GM21786 (cell line): ENCODE results near the gene ERFE.

Experiments
- ATAC-seq: cut with Tn5 transposase; IDR thresholded peaks from one replicate; pipeline ENCODE4 v1.9.1; 2021; ENCODE audit not compliant: unreplicated experiment

The ERFE gene

DNA sequence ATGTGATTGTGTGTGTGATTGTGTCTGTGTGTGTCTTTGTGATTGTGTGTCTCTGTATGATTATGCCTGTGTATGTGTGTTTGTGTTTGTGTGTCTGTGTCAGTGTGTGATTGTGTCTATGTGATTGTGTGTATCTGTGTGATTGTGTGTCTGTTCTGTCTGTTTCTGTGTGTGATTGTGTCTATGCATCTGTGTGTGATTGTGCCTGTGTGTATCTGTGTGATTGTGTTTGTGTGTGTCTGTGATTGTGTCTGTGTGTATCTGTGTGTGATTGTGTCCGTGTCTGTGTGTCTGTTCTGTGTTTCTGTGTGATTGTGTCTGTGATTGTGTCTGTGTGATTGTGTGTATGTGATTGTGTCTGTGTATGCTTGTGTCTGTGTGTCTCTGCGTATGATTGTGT is 32.4 kb upstream of the ERFE start:
- no peak for ATAC-seq

DNA sequence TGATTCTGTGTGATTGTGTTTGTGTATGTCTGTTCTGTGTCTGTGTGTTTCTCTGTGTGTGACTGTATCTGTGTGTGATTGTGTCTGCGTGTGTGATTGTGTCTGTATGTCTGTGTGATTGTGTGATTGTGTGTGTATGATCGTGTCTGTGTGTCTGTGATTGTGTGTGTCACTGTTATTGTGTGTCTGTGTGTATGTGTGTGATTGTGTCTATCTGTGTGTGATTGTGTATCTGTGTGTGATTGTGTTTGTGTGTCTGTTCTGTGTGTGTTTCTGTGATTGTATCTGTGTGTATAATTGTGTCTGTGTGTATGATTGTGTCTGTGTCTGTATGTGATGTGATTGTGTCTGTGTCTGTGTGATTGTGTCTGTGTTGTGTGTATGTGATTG is 32.0 kb upstream of the ERFE start:
- ATAC-seq = no peak

DNA sequence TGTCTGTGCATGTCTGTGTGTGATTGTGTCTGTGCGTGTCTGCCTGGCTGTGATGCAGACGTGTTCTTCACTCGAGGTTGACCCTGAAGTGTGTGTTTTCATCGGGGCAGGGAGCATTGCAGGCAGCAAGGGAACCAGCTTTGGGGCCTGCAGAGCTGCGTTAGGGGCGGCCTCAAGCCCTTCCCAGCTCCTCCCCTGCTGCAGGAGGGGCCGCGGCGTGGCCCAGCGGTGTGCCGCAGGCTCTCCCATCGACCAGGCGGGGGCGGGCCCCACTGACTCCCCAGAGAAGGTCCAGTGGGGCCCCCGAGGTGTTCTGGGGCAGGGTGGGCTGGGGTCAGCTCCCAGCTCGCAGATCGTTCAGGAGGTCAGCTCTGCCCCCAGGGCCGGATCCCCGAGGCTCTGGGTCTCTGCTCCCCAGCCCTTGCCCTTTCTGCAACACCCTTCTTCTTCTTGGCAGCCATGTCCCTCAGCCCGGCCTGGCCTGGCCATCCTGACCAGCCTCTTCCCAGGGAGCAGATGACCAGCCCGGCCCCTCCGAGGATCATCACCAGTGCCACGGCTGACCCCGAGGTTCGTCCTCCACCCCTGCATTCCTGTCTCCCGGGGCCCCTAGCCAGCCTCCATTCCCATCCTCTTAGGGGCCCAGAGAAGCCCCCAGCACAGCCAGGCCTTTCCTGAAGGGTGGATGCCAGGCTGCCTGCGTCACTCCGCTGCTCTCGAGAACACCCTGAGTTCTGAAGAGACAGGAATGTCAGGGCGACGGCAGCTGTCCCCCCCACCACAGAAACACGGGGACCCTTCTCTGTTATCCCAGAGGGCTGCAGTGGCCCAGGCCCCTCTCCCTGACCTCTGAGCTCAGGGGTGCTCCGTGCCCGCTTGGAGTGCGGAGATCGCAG is 31.4 kb upstream of the ERFE start:
- no peak for ATAC-seq

DNA sequence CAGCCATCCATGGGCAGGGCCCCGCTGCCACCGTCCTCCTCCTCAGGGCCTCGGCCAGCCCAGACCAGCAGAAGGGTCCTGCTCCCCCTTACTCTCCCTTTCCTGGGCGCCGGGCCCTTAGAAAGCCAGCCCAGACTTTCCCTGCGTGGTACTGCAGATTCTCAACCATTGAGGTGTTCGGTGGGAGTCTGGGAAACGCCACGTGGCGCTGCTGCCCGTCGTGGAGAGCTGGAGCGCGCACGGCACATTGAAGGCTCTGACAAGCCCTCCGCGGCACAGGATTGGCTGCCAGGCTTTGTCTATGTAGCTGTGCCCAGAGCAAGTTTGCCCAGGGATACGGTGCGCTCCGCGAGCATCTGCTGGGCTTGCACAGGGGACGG is 30.7 kb upstream of the ERFE start:
- ATAC-seq = no peak

DNA sequence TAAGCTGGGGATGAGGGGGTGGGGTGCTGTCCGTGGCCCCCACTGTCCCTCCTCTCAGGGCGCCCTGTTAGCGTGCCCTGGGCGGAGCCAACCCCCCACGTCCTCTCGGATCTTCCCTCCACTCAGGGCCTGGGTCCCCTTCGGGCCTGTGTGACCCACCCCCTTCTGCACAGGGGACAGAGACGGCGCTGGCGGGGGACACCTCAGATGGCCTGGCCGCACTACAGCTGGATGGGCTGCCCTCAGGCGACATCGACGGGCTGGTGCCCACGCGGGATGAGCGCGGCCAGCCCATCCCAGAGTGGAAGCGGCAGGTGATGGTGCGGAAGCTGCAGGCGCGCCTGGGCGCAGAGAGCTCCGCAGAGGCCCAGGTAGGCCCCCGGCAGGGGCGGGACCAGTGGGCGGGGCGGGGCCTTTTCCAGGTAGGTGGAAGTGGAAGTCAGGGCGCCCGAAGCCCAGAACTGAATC is 30.2 kb upstream of the ERFE start:
- ATAC-seq = no peak

DNA sequence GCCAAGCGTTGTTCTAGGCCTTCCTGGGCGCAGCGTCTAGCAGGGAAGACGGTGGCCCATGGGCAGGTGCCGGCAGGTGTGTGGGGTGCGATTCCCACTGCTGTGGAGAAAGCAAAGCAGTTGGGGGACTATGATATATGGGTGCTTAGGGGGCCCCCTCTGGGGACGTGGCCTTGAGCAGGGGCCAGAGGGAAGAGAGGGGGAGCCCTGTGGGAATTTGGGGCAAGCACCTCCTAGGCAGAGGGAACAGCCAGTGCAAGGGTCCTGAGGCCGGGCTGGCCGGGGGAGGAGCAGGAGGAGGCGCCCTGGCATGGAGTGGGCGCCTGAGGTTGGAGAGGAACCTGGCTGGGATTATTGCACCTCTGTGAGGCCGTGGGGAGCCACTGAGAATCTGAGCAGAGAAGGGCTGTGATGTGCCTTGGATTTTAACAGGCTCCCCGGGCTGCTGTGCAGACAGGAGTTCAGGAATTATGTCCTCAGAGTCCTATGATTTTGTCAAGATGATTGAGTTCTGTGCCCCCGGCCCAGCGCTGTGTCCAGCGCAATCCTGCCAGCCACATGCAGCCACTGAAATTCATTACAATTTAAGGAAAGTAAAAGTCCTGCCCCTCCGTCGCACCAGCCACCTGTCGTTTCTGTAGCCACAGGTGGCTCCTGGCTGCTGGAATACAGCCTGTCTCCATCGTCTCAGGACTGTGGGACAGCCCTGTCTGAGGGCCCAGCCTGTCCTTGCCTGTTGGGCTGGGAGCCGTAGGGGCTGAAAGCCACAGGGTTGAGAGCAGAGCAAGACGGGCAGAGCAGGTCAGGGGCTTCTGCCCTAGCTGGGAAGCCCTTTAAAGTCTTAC is 29.4 kb upstream of the ERFE start:
- no peak for ATAC-seq

DNA sequence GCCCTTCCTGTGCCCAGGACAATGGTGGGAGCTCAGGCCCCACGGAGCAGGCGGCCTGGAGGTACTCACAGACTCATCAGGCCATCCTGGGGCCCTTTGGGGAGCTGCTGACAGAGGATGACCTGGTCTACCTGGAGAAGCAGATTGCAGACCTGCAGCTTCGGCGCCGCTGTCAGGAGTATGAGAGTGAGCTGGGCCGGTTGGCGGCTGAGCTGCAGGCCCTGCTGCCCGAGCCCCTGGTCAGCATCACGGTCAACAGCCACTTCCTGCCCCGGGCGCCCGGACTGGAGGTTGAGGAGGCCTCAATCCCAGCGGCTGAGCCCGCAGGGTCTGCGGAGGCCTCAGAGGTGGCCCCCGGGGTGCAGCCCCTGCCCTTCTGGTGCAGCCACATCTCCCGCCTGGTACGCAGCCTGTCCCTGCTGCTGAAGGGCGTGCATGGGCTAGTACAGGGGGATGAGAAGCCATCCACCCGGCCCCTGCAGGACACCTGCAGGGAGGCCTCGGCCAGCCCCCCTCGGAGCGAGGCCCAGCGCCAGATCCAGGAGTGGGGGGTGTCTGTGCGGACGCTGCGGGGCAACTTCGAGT is 28.6 kb upstream of the ERFE start:
- ATAC-seq = no peak

DNA sequence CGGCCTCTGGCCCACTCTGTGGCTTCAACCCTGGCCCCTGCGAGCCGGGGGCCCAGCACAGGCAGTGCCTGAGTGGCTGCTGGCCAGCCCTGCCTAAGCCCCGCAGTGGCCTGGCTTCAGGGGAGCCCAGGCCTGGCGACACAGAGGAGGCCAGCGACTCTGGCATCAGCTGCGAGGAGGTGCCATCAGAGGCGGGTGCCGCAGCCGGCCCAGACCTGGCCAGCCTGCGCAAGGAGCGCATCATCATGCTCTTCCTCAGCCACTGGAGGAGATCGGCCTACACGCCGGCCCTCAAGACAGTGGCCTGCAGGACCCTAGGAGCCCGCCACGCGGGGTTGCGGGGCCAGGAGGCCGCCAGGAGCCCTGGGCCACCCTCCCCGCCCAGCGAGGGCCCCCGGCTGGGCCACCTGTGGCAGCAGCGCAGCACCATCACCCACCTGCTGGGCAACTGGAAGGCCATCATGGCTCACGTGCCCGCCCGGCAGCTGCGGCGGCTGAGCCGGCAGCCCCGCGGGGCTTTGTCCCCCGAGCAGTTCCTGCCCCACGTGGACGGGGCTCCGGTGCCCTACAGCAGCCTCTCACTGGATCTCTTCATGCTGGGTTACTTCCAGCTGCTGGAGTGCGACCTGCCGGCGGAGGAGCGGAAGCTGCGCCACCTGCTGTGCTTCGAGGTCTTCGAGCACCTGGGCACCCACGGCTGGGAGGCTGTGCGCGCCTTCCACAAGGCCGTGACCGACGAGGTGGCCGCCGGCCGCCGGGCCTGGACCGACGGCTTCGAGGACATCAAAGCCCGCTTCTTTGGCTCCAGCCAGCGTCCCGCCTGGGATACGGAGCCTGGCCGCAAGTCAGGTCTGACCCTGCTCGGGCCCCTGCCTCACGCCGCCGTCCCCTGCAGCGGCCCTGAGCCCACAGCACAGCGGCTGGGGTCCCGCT is 27.8 kb upstream of the ERFE start:
- no peak for ATAC-seq

DNA sequence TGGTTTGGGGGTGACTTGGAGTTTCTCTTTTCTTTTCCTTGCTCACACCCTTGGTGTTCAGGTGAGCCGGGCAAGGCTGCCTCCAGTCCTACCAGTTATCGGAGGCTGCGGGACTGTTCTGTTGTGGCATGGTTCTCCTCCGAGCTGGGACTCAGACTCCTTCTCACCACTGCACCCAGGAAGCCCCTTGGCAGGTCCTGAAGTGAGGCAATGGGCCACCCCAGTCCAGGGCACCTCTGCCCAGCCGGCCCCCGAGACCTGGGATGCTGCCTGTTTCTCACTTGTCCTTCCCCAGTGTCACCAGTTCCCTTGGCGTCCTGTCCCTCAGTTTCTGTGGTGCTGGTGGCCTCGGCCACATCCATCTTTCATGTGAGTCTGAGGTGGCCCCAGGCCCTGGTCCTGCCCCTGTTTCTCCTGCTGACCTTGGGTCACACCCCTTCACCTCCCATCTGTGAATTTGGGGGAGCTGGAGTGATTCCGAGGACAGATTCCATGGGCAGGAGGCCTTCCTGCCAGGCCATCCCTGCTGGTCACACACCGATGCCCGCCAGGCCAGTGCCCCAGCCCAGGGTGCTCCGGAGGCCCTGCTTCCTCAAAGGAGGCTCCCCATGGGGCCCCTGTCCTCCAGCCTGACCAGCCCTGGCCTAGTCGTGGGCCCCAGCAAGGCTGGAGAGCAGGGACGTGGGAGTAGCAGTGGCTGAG is 26.9 kb upstream of the ERFE start:
- ATAC-seq = no peak

DNA sequence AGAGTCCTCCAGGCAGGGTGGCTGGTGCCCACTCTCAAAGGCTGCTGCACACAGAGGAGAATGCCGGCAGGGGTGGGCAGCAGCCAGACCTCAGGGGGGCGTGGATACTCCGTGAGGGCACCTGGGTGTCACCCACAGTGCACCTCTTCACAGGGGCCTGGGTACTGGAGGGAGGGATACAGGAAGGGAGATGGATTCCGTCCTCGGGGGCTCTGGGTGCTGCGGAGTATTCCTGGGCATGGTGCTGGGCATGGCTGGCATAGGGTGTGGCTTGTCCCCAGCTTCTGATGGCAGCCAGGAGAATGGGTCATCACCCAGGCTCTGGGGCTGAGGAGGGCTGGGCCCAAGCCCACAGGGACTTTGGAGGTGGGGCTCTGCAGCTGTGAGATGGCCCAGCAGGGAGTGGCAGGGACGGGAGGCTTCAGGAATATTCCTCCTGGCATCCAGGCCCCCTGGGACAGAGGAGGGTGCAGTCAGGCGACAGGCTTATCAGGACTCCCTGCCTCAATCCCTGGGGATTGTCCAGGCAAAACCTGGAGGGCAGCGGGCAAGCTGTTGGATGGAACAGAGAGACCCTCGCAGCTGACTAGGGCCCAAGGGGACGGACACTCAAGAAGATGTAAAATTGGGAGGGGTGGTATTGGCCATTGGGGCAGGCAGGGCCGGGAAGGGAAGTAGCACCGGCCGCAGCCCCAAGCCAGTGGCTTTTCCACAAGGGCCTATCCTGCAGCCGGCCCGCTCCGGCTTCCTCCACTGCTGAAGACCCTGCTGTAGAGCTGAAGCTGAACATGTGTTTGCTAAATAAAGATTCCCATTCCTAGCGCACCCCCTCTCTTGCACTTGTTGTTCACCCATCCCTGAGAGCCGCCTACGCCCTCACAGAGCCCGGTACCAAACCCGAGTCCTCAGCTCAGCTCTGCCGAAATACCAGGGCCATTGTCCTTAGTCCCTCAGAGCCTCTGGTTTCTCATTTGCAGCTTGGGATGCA is 26.0 kb upstream of the ERFE start:
- ATAC-seq = no peak

DNA sequence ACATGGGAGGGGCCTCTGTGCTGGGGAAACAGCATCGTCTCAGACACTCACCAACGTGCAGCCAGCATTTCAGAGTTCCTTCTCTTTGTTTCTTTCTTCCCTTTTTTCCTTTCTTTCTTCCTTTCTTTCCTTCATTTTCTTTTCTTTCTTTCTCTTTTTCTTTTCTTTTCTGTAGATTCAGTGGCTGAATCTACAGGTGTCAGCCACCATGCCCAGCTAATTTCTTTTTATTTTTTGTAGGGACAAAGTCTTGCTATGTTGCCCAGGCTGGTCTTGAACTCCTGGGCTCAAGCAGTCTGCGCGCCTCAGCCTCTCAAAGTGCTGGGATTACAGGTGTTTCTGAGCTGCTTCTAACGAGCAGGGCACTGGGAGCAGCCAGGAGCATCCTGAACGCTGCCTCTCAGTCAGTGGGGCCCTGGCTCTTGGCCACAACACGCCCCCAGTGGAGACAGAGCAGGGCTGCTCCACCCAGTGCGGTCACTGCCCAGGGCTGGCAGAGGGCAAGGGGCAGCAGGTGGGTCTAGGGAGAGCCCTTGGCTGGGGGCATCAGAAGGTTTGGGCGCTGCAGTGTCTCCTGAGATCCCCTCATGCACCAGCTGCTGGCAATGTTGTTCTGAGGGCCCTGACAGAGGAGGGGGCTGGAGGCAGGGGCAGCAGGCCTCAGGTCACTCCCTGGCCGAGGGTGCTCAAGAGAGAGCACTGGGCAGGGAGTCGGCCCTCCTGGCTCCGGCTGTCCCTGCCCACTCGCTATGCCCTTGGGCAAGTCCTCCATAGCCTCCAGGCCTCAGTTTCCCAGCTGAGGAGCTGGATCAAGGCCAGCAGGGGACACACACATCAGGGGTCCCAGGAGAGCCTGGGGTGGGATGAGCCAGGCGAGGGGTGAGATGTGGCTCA is 25.0 kb upstream of the ERFE start:
- no peak for ATAC-seq

DNA sequence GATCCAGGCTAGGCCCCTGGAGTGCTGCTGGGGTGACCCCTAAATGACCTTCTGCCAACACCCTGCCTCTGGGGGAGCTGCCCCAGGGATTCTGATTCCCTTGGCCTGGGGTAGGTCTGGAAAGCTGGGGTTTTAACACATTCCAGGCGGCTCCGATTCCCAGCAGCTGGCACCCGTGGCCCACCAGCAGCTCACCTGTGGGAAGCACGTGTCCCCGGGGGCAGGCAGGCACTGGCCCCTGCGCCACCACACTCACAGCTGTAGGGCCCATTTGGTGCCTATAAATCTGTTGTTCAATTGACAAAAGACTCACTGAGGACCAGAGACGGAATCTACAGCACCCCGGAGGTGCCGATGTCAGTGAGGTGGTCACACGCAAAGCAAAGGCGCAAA is 24.4 kb upstream of the ERFE start:
- no peak for ATAC-seq

DNA sequence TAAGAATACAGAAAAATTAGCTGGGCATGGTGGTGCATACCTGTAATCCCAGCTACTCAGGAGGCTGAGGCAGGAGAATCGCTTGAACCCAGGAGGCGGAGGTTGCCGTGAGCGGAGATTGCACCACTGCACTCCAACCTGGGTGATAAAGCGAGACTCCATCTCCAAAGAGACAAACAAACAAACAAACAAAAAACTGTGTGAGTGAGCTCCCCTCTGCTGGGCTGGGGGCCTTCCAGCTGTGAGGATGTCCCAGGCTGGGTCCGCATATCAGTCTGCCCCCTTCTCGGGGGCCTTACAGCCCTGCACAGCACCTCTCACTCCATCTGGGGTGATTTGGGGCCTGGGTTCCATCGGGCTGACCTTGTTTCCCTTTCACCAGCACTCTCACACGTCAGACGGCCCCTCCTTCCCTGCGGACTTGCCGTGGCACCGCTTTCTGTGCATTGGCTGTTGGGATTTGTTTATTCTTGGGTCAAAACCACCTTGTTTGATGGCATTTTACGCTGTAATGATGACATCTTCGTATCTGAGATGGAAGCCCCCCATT is 23.1 kb upstream of the ERFE start:
- ATAC-seq = no peak

DNA sequence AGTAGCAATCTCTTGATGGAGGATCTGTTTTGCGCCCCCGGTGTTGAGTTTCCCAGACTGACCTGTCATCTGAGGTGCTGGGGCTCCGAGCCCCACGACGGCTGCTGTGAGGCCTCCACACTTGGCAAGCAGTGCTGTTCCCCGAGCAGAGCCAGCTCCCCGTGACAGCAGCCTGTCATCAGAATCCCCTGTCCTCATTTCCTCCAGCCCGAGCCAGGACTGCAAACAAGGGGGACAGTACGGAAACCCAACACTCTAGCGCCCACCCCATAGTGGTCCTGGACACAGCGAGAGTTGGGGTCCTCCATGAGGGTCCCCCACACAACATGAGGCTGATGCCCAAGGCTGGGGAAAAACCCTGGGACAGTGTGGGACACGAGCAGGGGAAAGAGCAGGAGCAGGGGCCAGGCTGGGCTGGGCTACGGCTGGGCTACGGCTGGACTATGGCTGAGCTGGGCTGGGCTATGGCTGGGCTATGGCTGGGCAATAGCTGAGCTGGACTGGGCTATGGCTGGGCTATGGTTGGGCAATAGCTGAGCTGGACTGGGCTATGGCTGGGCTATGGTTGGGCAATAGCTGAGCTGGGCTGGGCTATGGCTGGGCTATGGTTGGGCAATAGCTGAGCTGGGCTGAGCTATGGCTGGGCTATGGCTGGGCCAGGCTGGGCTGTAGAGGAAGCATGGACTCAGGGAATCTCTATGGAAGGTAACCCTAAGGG is 21.8 kb upstream of the ERFE start:
- ATAC-seq = no peak

DNA sequence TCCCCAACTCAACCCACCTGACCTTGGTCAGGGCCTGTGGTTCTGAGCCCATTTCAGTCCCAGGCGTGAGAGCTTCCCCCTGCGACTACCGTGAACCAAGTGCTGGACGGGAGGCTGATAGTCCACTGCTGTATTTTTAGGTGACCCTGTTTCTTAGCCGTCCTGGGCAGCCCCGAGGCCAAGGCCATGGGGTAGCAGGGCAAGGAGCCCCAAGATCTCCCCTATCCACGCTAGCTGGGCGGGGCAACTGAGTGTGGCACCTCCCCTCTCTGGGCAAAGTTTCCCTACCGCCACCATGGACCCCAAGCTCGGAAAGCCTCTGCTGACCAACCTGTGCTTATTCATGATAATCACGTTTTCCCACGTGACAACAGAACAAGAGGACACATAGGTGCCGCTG is 20.9 kb upstream of the ERFE start:
- ATAC-seq = no peak

DNA sequence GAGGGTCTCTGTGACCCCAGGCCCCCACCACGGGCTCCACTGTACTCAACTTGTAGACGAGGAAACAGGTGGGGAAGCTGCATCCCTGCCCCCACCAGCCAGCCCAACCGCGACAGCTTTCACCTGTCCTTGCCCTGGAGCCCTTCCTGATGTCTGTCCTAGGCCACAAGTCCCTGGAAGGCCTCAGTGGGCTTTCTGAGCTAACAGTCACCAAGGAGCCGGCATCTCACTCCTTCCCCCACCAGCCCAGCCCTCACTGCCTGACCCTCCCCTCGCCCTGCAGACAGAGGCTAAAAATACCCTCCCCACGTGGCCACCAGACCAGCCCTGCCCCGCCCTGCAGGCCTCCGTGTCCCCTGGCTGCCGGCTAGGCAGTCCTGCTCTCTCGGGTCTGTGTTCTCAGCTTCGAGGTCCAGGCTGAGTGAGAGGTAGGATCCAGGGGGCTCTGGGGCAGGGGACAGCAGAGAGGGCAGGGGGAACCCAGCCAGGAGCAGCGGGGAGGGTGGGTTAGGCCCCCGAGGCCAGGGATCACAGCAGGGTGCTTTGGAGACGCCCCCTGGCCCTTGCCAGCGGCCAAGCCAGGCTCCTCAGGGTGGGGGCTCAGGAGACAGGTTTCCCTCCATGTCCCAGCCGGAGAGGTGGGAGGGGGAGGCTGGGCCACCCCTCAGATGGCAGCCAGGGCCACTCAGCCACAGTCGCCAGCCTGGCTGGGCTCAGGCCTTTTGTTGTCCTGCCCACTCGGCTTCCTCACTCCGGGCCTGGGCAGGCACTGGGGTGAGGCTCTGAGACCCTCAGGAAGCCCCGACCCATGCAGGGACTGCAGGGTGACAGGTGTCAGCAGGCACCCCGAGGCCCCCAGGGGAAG is 20.2 kb upstream of the ERFE start, which contains the start of gene KLHL30:
KLHL30 (plus strand) TSS at position 338 of the 865 bp plus-strand sequence. CDS start 2,087 bp downstream, outside the sequence.
- no peak for ATAC-seq
